ENCODE results near the gene CCDC28B. TPM values are rescaled to one million over a fixed set of nuclear protein-coding genes. Genes with fewer than 3 reads are reported as not detected.

Gene CCDC28B
- total RNA-seq, 2 donors from 2014 or later, result 9.5 to 11.2 TPM

GRCh38 chr1:32199717-32200072, 700 bp upstream of the CCDC28B start:
- Histone ChIP-seq H3K9me3 (no peaks in the 10 kb centered on the region), H3K27me3 (no peaks in the 10 kb centered on the region), H3K36me3 (peaks cover 28% of the 10 kb centered on the region), H3K4me3 (peak overlapping the region; percentile 58 to 65), H3K4me1 (peaks cover 0 to 37% of the 10 kb centered on the region in 2 donors), H3K27ac (peak overlapping the region; percentile 91 to 93)
- no peak for TF ChIP-seq CTCF (IDR thresholded peaks at IDR 0.05)
- DNase-seq (ENCODE audit: low spot score), result peak; percentile 70

- H3K27ac ChIP-seq, result peak overlapping the region; percentile 91 to 93
- peaks cover 0 to 46% of the 10 kb centered on the region in 2 donors for H3K4me1 ChIP-seq
These were observed 838 bp downstream of the CCDC28B start for GRCh38 chr1:32201011-32201855.

GRCh38 chr1:32204943-32205361, 4.6 kb downstream of the CCDC28B start:
- DNase-seq (ENCODE audit: low spot score), result no peak
- TF ChIP-seq CTCF (IDR thresholded peaks at IDR 0.05), result no peak
- Histone ChIP-seq H3K27ac (peak overlapping the region; percentile 60 to 67), H3K27me3 (no peaks in the 10 kb centered on the region), H3K4me3 (peak overlapping the region; percentile 61 to 64), H3K36me3 (no peaks in the 10 kb centered on the region), H3K9me3 (no peaks in the 10 kb centered on the region), H3K4me1 (peaks cover 0 to 41% of the 10 kb centered on the region in 2 donors)

More at GRCh38 chr1:32201011-32201855, 838 bp downstream of the CCDC28B start:
- Histone ChIP-seq H3K4me3 (peak overlapping the region; percentile 58 to 65), H3K9me3 (no peaks in the 10 kb centered on the region), H3K27me3 (no peaks in the 10 kb centered on the region), H3K36me3 (peaks cover 13% of the 10 kb centered on the region)
- peak; percentile 80 for DNase-seq (ENCODE audit: low spot score)
- no peak for TF ChIP-seq CTCF (IDR thresholded peaks at IDR 0.05)

GRCh38 chr1:32205401-32206370, 5.3 kb downstream of the CCDC28B start, which contains the start of gene IQCC:
IQCC (plus strand) TSS chr1:32205671; CDS start chr1:32205682, 11 bp downstream.
- peaks cover 0 to 36% of the 10 kb centered on the region in 2 donors for H3K4me1 ChIP-seq
- H3K9me3 ChIP-seq, result no peaks in the 10 kb centered on the region
- H3K4me3 ChIP-seq, result peak within 1 kb of the TSS; percentile 61 to 64
- H3K27ac ChIP-seq, result peak within 1 kb of the TSS; percentile 60 to 67
- peak; percentile 86 for DNase-seq (ENCODE audit: low spot score)
- H3K36me3 ChIP-seq, result no peaks in the 10 kb centered on the region
- TF ChIP-seq CTCF (IDR thresholded peaks at IDR 0.05), result peak in 1 of 2 donors; percentile 12
- no peaks in the 10 kb centered on the region for H3K27me3 ChIP-seq

- TF ChIP-seq CTCF (IDR thresholded peaks at IDR 0.05), result no peak
- Histone ChIP-seq H3K4me1 (peaks cover 0 to 25% of the 10 kb centered on the region in 2 donors), H3K9me3 (no peaks in the 10 kb centered on the region), H3K36me3 (no peaks in the 10 kb centered on the region), H3K27me3 (no peaks in the 10 kb centered on the region), H3K4me3 (no peak overlapping the region), H3K27ac (no peak overlapping the region)
- DNase-seq (ENCODE audit: low spot score), result no peak
These were observed 8.1 kb downstream of the CCDC28B start for GRCh38 chr1:32208469-32208868.
